ENCODE results near the gene MAPK12. TPM values are rescaled to one million over a fixed set of nuclear protein-coding genes. Genes with fewer than 3 reads are reported as not detected.
A peak's percentile ranks its signal among the peaks of the same experiment; 100 is the strongest.
"Not testable (repeated sequence)": the region's sequence is repeated elsewhere in the genome, so short reads cannot be mapped to it uniquely, and the experiment has no call there.

Gene MAPK12
- total and polyA plus RNA-seq, 8 donors, result 11.6 to 31.4 (median 18.4) TPM

DNA sequence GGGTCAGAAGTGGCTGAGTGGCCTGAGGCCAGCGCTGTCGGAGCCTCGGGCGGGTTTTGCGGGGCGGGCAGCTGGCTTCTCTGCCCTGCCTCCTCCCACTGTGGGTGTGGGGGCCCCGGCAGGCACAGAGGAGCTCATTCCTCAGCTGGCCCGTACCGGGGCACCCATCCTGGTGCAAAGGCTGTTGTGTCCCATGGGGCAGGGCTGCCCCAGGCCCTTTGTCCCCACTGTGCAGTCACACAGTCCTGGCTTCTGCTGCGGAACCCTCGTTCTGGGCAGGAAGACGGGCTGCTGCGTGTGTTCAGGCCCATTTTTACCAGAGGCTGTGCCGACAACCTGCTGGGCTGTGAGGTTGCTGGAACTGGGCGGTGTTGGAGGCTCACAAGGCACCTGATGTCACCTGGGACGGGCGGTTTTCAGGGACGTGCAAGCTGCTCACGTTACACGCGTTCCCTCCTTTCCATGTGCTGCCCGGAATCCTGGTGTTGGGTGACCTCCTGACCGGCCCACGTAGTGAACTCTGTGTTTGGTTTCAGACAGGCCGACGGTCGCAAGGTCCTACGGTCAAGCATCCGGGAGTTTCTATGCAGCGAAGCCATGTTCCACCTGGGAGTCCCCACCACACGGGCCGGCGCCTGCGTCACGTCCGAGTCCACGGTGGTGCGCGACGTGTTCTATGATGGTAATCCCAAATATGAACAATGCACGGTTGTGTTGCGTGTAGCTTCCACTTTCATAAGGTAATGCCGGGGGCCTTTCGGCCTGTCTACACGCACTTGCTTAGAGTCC lies 55.5 kb downstream of the MAPK12 start:
- peak in 1 of 4 donors; percentile 77 for DNase-seq
- Histone ChIP-seq H3K27ac (no peak overlapping the region), H3K4me3 (no peak overlapping the region), H3K36me3 (peaks cover 0 to 48% of the 10 kb centered on the region in 2 donors), H3K9me3 (no peaks in the 10 kb centered on the region), H3K27me3 (no peaks in the 10 kb centered on the region), H3K4me1 (peaks cover 4 to 67% of the 10 kb centered on the region in 2 donors)
- intact Hi-C loops (cut with DNase I), result no loop called here
- ATAC-seq, result no peak
- TF ChIP-seq, protein P1, sequence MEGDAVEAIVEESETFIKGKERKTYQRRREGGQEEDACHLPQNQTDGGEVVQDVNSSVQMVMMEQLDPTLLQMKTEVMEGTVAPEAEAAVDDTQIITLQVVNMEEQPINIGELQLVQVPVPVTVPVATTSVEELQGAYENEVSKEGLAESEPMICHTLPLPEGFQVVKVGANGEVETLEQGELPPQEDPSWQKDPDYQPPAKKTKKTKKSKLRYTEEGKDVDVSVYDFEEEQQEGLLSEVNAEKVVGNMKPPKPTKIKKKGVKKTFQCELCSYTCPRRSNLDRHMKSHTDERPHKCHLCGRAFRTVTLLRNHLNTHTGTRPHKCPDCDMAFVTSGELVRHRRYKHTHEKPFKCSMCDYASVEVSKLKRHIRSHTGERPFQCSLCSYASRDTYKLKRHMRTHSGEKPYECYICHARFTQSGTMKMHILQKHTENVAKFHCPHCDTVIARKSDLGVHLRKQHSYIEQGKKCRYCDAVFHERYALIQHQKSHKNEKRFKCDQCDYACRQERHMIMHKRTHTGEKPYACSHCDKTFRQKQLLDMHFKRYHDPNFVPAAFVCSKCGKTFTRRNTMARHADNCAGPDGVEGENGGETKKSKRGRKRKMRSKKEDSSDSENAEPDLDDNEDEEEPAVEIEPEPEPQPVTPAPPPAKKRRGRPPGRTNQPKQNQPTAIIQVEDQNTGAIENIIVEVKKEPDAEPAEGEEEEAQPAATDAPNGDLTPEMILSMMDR (IDR thresholded peaks at IDR 0.05), result no peak

DNA sequence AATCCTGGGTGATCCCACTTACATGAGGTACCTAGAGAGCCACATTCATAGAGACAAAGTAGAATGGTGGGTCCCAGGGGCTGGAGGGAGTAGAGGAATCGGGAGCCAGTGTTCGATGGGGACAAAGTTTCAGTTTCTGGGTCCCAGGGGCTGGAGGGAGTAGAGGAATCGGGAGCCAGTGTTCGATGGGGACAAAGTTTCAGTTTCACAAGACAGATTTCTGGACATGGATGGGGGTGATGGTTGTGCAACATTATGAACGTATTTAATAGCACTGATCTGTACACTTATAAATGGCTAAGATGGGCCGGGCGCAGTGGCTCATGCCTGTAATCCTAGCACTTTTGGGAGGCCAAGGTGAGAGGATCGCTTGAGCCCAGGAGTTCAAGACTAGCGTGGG lies 56.5 kb downstream of the MAPK12 start:
- H3K36me3 ChIP-seq, result peaks cover 0 to 39% of the 10 kb centered on the region in 2 donors
- H3K27me3 ChIP-seq; DNase-seq; ATAC-seq; H3K9me3 ChIP-seq; intact Hi-C loops (cut with DNase I): not testable (repeated sequence)
- H3K4me3 ChIP-seq, result peak overlapping the region in 1 of 2 donors; percentile 8
- peak overlapping the region in 1 of 2 donors; percentile 34 for H3K27ac ChIP-seq
- peaks cover 4 to 68% of the 10 kb centered on the region in 2 donors for H3K4me1 ChIP-seq

DNA sequence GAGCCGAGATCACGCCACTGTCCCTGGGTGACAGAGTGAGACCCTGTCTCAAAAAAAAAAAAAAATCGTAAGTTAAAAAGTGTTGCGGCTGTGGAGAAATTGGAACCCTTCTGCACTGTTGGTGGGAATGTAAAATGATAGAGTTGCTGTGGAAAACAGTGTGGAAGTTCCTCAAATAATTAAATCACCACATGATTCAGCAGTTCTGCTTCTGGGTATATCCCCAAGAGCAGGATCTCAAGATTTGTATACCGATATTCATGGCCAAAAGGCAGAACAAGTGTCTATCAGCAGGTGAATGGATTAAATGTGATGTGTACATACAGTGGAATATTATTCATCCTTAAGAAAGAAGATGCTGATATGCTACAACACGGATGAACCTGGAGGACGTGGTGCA lies 56.9 kb downstream of the MAPK12 start:
- no peak for ATAC-seq
- intact Hi-C loops (cut with DNase I), result no loop called here
- Histone ChIP-seq H3K4me1 (peaks cover 8 to 68% of the 10 kb centered on the region in 2 donors), H3K27ac (peak overlapping the region in 1 of 2 donors; percentile 34), H3K9me3 (no peaks in the 10 kb centered on the region), H3K4me3 (peak overlapping the region in 1 of 2 donors; percentile 8), H3K36me3 (peaks cover 0 to 37% of the 10 kb centered on the region in 2 donors), H3K27me3 (no peaks in the 10 kb centered on the region)
- TF ChIP-seq, protein P1 (IDR thresholded peaks at IDR 0.05), result no peak
- DNase-seq, result no peak

DNA sequence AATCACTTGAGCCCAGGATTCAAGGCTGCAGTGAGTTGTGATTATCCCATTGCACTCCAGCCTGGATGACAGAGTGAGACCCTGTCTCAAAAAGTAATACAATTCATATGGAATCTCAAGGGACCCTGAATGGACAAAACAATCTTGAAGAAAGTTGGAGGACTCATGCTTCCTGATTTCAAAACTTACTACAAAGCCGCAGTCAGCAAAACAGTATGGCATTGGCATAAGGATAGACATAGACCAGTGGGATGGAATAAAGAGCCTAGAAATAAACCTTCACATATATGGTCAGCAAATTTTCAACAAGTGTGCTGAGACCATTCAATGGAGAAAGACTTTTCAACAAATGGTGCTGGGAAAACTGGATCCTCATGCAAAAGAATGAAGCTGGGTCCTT lies 58.2 kb downstream of the MAPK12 start:
- ATAC-seq (no peak), DNase-seq (no peak)
- TF ChIP-seq, protein P1 (IDR thresholded peaks at IDR 0.05), result no peak
- Histone ChIP-seq H3K4me1 (peaks cover 8 to 71% of the 10 kb centered on the region in 2 donors), H3K27ac (no peak overlapping the region), H3K27me3 (no peaks in the 10 kb centered on the region), H3K9me3 (no peaks in the 10 kb centered on the region), H3K36me3 (peaks cover 0 to 38% of the 10 kb centered on the region in 2 donors), H3K4me3 (no peak overlapping the region)
- intact Hi-C loops (cut with DNase I), result no loop called here

Other genes starting within 250 kb of the MAPK12 start
- not detected for gene IL17REL, start 248.9 kb downstream of the MAPK12 start, total RNA-seq
- under 1 TPM in 5 of 6 donors, not detected in 1; 0.06 to 0.17 (median 0.07) TPM for gene IL17REL, start 248.9 kb downstream of the MAPK12 start, polyA plus RNA-seq (ENCODE audit: insufficient read length in 6 of 6)
- not detected for gene TTLL8, start 203.4 kb downstream of the MAPK12 start, total RNA-seq
- gene TTLL8, start 203.4 kb downstream of the MAPK12 start, polyA plus RNA-seq (ENCODE audit: insufficient read length in 6 of 6), result not detected
- gene MLC1, start 176.3 kb downstream of the MAPK12 start, total RNA-seq, result 1 to 10 TPM in 1 of 2 donors, under 1 TPM in 1; 0.39 to 2.9 TPM
- 1 to 10 TPM; 1.5 to 3.0 (median 2.1) TPM for gene MLC1, start 176.3 kb downstream of the MAPK12 start, polyA plus RNA-seq (ENCODE audit: insufficient read length in 6 of 6)
- gene MOV10L1, start 171.7 kb downstream of the MAPK12 start, total RNA-seq, result 1 to 10 TPM in 1 of 2 donors, under 1 TPM in 1; 0.37 to 1.7 TPM
- gene MOV10L1, start 171.7 kb downstream of the MAPK12 start, polyA plus RNA-seq (ENCODE audit: insufficient read length in 6 of 6), result 1 to 10 TPM; 1.7 to 4.7 (median 2.7) TPM
- 1 to 10 TPM; 2.1 to 4.6 TPM for gene PANX2, start 91.0 kb downstream of the MAPK12 start, total RNA-seq
- gene PANX2, start 91.0 kb downstream of the MAPK12 start, polyA plus RNA-seq (ENCODE audit: insufficient read length in 6 of 6), result under 1 TPM; 0.51 to 0.84 (median 0.61) TPM
- 10 to 100 TPM; 37.5 to 54.2 TPM for gene TRABD, start 75.8 kb downstream of the MAPK12 start, total RNA-seq
- 10 to 100 TPM; 16.0 to 29.1 (median 22.1) TPM for gene TRABD, start 75.8 kb downstream of the MAPK12 start, polyA plus RNA-seq (ENCODE audit: insufficient read length in 6 of 6)
- 10 to 100 TPM; 19.5 to 22.0 TPM for gene SELENOO, start 60.7 kb downstream of the MAPK12 start, total RNA-seq
- gene SELENOO, start 60.7 kb downstream of the MAPK12 start, polyA plus RNA-seq (ENCODE audit: insufficient read length in 6 of 6), result 10 to 100 TPM; 18.5 to 28.9 (median 21.8) TPM
- 10 to 100 TPM; 40.8 to 41.3 TPM for gene TUBGCP6, start 16.7 kb downstream of the MAPK12 start, total RNA-seq
- gene TUBGCP6, start 16.7 kb downstream of the MAPK12 start, polyA plus RNA-seq (ENCODE audit: insufficient read length in 6 of 6), result 10 to 100 TPM; 37.2 to 50.1 (median 44.5) TPM
- 10 to 100 TPM; 39.1 to 42.2 TPM for gene HDAC10, start 10.4 kb downstream of the MAPK12 start, total RNA-seq
- gene HDAC10, start 10.4 kb downstream of the MAPK12 start, polyA plus RNA-seq (ENCODE audit: insufficient read length in 6 of 6), result 10 to 100 TPM; 23.9 to 39.6 (median 34.0) TPM
- 10 to 100 TPM; 10.3 to 15.1 TPM for gene MAPK11, start 8.7 kb upstream of the MAPK12 start, total RNA-seq
- gene MAPK11, start 8.7 kb upstream of the MAPK12 start, polyA plus RNA-seq (ENCODE audit: insufficient read length in 6 of 6), result 10 to 100 TPM; 12.9 to 21.5 (median 14.7) TPM
- gene PLXNB2, start 46.0 kb upstream of the MAPK12 start, total RNA-seq, result 100 to 1,000 TPM; 237 to 391 TPM
- gene PLXNB2, start 46.0 kb upstream of the MAPK12 start, polyA plus RNA-seq (ENCODE audit: insufficient read length in 6 of 6), result 100 to 1,000 TPM; 116 to 149 (median 137) TPM
- gene DENND6B, start 65.3 kb upstream of the MAPK12 start, total RNA-seq, result 1 to 10 TPM; 7.3 to 8.2 TPM
- 10 to 100 TPM in 5 of 6 donors, 1 to 10 TPM in 1; 9.0 to 18.8 (median 14.0) TPM for gene DENND6B, start 65.3 kb upstream of the MAPK12 start, polyA plus RNA-seq (ENCODE audit: insufficient read length in 6 of 6)
- 10 to 100 TPM; 41.5 to 53.0 TPM for gene PPP6R2, start 81.6 kb upstream of the MAPK12 start, total RNA-seq
- 10 to 100 TPM; 36.9 to 60.1 (median 40.8) TPM for gene PPP6R2, start 81.6 kb upstream of the MAPK12 start, polyA plus RNA-seq (ENCODE audit: insufficient read length in 6 of 6)
- 10 to 100 TPM; 57.1 to 69.9 TPM for gene SBF1, start 213.4 kb upstream of the MAPK12 start, total RNA-seq
- gene SBF1, start 213.4 kb upstream of the MAPK12 start, polyA plus RNA-seq (ENCODE audit: insufficient read length in 6 of 6), result 10 to 100 TPM; 31.6 to 47.4 (median 38.0) TPM
- gene ADM2, start 219.9 kb upstream of the MAPK12 start, total RNA-seq, result 1 to 10 TPM; 2.2 to 3.5 TPM
- under 1 TPM; 0.29 to 0.86 (median 0.46) TPM for gene ADM2, start 219.9 kb upstream of the MAPK12 start, polyA plus RNA-seq (ENCODE audit: insufficient read length in 6 of 6)
- gene MIOX, start 225.2 kb upstream of the MAPK12 start, total RNA-seq, result not detected
- under 1 TPM in 5 of 6 donors, not detected in 1; 0.12 to 0.27 (median 0.15) TPM for gene MIOX, start 225.2 kb upstream of the MAPK12 start, polyA plus RNA-seq (ENCODE audit: insufficient read length in 6 of 6)
- 10 to 100 TPM; 73.1 to 76.4 TPM for gene LMF2, start 246.0 kb upstream of the MAPK12 start, total RNA-seq
- gene LMF2, start 246.0 kb upstream of the MAPK12 start, polyA plus RNA-seq (ENCODE audit: insufficient read length in 6 of 6), result 10 to 100 TPM; 32.9 to 61.2 (median 41.8) TPM
- gene NCAPH2, start 246.5 kb upstream of the MAPK12 start, total RNA-seq, result 10 to 100 TPM; 45.5 to 50.1 TPM
- 10 to 100 TPM; 41.6 to 52.9 (median 44.7) TPM for gene NCAPH2, start 246.5 kb upstream of the MAPK12 start, polyA plus RNA-seq (ENCODE audit: insufficient read length in 6 of 6)